Measurements from ENCODE around the gene NCEH1. TPM values are rescaled to one million over a fixed set of nuclear protein-coding genes. Genes with fewer than 3 reads are reported as not detected.
"Not testable (repeated sequence)": the region's sequence is repeated elsewhere in the genome, so short reads cannot be mapped to it uniquely, and the experiment has no call there.

NCEH1 gene
- total RNA-seq, 2 experiments from 2014 or later: 4.9 to 6.3 TPM

DNA sequence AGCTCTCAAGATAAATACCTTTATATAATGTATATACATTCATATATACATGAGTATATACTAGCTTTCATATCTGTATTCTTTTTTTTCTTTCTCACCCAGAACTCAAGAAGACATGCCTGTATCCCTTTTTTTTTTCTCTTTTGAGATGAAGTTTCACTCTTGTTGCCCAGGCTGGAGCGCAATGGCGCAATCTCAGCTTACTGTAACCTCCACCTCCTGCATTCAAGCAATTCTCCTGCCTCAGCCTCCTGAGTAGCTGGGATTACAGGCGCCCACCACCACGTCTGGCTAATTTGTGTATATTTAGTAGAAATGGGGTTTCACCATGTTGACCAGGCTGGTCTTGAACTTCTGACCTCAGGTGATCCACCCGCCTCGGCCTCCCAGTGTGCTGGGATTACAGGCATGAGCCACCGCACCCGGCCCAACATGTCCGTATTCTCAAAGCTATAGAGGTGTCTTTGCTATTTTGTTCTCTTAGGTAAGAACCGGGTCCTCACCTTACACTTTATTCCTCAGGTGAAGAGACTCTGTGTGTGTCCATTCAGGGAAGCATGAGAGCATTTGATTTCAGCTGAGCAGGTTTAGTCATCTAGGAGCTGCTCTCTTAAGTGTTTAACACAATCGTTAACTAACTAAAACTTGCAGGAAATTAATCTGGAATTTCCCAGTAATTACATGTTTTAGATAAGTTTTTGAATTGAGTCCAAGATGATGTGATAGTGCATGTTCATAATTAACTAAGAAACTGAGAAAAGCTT is 115.8 kb downstream of the NCEH1 start:
- intact Hi-C loops (cut with DNase I, micrococcal nuclease): loop anchor here (5.0 kb wide), 3 partner anchors 43 to 157 kb away; partner anchors contain the start of gene ECT2 (in 1 of the 2)
- peak overlapping the region; percentile 75 for H3K27ac Mint-ChIP-seq
- ChIA-PET POLR2A (interaction anchor here (0.6 to 1.3 kb wide), 5 partner anchors 33 to 488 kb away, joined by 3 to 4 read pairs (median 3); partner anchors contain the start of gene TNFSF10), CTCF (interaction anchor here (0.6 to 4.5 kb wide), 50 partner anchors 10 to 1226 kb away, joined by 3 to 52 read pairs (median 6); partner anchors contain the start of gene TNFSF10)
- DNase-seq, ATAC-seq, H3K27me3 Mint-ChIP-seq: not testable (repeated sequence)
- peaks cover 11% of the 10 kb centered on the region for H3K9me3 Mint-ChIP-seq (ENCODE audit: low read depth)
- H3K4me1 Mint-ChIP-seq: peaks cover 60% of the 10 kb centered on the region
- peak overlapping the region; percentile 66 for H3K4me3 Mint-ChIP-seq
- peaks cover 16% of the 10 kb centered on the region for H3K36me3 Mint-ChIP-seq (ENCODE audit: low read depth)

DNA sequence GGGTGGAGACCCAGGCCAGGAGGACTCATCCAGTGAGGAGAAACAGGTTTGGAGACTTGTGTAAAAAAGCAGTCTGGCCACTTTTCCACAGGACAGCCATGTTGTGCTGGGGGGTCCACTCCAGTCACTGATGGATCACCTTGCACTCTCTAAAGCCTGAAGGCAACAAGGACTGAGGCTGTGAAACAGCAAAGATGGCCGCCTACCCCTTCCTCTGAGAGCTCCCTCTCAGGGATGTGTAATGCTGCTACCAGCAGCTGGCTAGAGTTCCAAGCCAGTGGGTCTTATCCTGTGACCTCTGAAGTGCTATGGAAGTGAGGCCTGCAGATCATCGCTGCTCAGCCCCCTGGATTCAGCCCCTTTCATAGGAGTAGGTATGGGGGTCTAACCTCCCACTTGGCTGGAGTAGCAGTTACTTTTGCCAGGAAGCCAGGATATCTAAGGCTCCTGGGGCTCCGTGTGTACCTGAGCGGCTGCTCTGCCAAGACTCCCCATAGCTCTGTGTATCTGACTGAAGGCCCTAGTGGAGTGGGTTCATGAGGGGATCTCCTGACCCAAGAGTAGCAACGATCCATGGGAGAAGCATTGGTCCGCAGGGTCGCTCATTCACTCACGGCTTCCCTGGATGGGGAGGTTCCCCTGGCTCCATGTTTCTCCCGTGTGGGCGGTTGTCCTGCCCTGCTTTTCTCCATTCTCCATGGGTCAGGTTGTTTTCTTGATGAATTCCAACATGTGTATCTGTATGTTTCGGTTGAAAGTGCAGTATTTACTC is 117.8 kb downstream of the NCEH1 start:
- Mint-ChIP-seq H3K4me3 (peak overlapping the region; percentile 34), H3K36me3 (ENCODE audit: low read depth) (peaks cover 22% of the 10 kb centered on the region)

DNA sequence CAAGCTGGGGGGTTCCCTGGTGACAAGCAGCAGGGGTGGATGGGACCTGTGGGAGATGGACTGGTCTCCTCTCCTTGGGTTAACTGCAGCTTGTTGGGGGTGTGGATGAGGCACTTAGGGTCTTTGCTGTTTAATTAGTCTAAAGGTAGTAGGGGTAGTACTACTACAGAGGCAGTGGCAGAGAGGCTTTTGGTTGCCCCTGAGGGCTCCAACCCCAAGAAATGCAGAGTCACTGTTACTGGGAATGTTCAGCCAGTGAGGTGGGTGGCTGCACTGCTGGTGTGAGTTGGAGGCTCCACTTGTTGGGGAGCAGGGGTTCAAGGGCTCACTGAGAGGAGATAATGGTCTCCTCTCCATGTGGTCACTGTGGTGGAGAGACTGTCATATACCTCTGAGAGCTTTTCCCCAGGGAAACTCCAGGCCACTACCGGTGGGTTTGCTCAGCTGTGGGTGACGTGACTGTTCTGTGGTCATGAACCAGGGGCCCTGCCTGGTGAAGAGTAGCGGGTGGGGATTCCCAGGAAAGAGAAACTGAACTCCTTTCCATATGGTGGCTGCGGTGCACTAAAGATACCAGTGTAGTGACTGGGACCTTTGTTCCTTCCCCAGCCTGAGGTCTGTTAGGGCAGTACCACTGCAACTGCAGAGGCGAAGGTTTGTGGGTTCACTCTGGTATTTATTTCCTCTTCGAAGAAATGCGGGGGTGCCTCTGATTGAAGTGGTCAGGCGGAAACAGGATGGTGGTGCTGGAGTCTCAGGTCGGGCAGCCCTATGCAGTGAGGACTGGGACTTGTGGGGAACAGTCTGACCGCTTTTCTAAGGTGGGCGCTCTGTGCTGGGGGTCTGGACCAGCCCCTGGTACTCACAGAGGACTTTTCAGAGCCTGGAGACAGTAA is 118.7 kb downstream of the NCEH1 start:
- intact Hi-C loops (cut with DNase I, micrococcal nuclease): loop anchor here (1.0 to 5.0 kb wide), 12 partner anchors 10 to 485 kb away; partner anchors contain the start of gene ECT2 (in 1 of the 2)
- Mint-ChIP-seq H3K27ac (peak overlapping the region; percentile 84), H3K9me3 (ENCODE audit: low read depth) (peaks cover 16% of the 10 kb centered on the region), H3K4me1 (peaks cover 66% of the 10 kb centered on the region), H3K4me3 (peak overlapping the region; percentile 34), H3K27me3 (peaks cover 6% of the 10 kb centered on the region), H3K36me3 (ENCODE audit: low read depth) (peaks cover 22% of the 10 kb centered on the region)
- POLR2A ChIA-PET: interaction anchor here (0.6 to 1.0 kb wide), 6 partner anchors 11 to 88 kb away, joined by 3 to 6 read pairs (median 3); partner anchors contain the start of gene TNFSF10
- CTCF ChIA-PET: interaction anchor here (0.8 to 2.1 kb wide), 6 partner anchors 8 to 104 kb away, joined by 3 to 7 read pairs (median 4); no protein-coding TSS in a partner anchor
- DNase-seq (peak; percentile 93), ATAC-seq (peak; percentile 86)

More for the DNA sequence above, 117.8 kb downstream of the NCEH1 start:
- peaks cover 60% of the 10 kb centered on the region for H3K4me1 Mint-ChIP-seq
- peaks cover 6% of the 10 kb centered on the region for H3K27me3 Mint-ChIP-seq
- CTCF ChIA-PET: interaction anchor here (0.8 to 3.9 kb wide), 8 partner anchors 13 to 105 kb away, joined by 3 to 26 read pairs (median 9); partner anchors contain the start of gene TNFSF10
- peak overlapping the region; percentile 84 for H3K27ac Mint-ChIP-seq
- peak; percentile 58 for DNase-seq
- intact Hi-C loops (cut with DNase I, micrococcal nuclease): loop anchor here (1.0 to 5.0 kb wide), 12 partner anchors 11 to 486 kb away; partner anchors contain the start of gene ECT2 (in 1 of the 2)
- H3K9me3 Mint-ChIP-seq (ENCODE audit: low read depth): peaks cover 16% of the 10 kb centered on the region
- POLR2A ChIA-PET: interaction anchor here (0.5 to 0.7 kb wide), 2 partner anchors 31 to 1245 kb away, joined by 3 read pairs; no protein-coding TSS in a partner anchor
- peak; percentile 20 for ATAC-seq

DNA sequence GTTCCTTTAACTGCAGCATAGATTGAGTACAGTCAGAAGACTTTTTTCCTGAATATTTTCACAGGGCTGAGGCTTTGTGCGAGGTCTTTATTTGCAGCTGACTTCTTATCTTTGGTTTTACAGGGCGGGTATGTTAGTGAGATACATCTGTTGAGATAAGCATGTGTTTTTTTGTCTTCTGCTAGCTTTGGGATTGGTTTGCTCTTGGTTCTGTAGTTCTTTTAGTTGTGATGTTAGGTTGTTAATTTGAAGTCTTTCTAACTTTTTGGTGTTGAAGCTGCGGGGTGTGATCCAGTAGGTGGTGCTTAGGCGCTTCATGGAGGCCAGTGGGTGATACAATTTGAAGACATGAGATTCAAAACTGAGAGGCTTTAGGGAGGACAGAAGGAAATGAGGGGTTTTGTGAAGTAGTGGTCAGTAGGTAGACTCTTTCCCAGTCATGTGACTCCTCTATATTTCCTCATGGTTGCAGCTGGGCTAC is 119.7 kb downstream of the NCEH1 start:
- no peak for DNase-seq
- Mint-ChIP-seq H3K36me3 (ENCODE audit: low read depth) (peaks cover 22% of the 10 kb centered on the region), H3K4me1 (peaks cover 73% of the 10 kb centered on the region), H3K27ac (peak overlapping the region; percentile 84), H3K27me3 (peaks cover 6% of the 10 kb centered on the region), H3K4me3 (no peak overlapping the region), H3K9me3 (ENCODE audit: low read depth) (peaks cover 16% of the 10 kb centered on the region)
- no peak for ATAC-seq
- CTCF ChIA-PET: interaction anchor here (0.8 to 2.1 kb wide), 2 partner anchors 34 to 123 kb away, joined by 3 to 7 read pairs; no protein-coding TSS in a partner anchor
- intact Hi-C loops (cut with DNase I, micrococcal nuclease): loop anchor here (5.0 kb wide), 3 partner anchors 39 to 161 kb away; partner anchors contain the start of gene ECT2 (in 1 of the 2)
- POLR2A ChIA-PET: interaction anchor here (0.6 to 0.9 kb wide), 2 partner anchors 21 to 61 kb away, joined by 3 to 6 read pairs; no protein-coding TSS in a partner anchor

DNA sequence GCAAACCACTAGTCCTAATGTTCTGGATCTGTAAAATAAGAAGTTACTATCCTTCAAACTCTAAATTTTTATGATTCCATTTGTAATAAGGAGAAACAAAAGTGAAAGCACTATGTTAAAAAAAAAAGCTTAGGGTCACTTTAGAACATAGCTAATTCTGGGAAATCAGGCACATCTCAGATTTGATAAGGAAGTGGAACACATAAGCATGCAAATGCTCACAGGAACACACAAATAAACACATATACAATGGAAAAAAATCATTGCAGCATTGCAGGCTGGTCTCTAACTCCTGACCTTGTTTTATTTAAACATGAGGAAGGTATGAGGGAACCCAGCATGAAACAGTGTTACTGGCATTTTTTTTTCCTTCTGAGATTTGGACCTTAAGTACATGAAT is 124.4 kb downstream of the NCEH1 start:
- peaks cover 21% of the 10 kb centered on the region for H3K9me3 Mint-ChIP-seq (ENCODE audit: low read depth)
- H3K36me3 Mint-ChIP-seq (ENCODE audit: low read depth): peaks cover 18% of the 10 kb centered on the region
- peaks cover 6% of the 10 kb centered on the region for H3K27me3 Mint-ChIP-seq
- ChIA-PET CTCF (interaction anchor here (0.6 kb wide), 1 partner anchor 27 kb away, joined by 3 read pairs; no protein-coding TSS in a partner anchor), POLR2A (interaction anchor here (0.6 kb wide), 2 partner anchors 56 to 57 kb away, joined by 3 read pairs; no protein-coding TSS in a partner anchor)
- H3K27ac Mint-ChIP-seq: no peak overlapping the region
- H3K4me3 Mint-ChIP-seq: no peak overlapping the region
- H3K4me1 Mint-ChIP-seq: peaks cover 71% of the 10 kb centered on the region
- intact Hi-C loops (cut with DNase I, micrococcal nuclease): no loop called here
- ATAC-seq: peak; percentile 16
- no peak for DNase-seq

DNA sequence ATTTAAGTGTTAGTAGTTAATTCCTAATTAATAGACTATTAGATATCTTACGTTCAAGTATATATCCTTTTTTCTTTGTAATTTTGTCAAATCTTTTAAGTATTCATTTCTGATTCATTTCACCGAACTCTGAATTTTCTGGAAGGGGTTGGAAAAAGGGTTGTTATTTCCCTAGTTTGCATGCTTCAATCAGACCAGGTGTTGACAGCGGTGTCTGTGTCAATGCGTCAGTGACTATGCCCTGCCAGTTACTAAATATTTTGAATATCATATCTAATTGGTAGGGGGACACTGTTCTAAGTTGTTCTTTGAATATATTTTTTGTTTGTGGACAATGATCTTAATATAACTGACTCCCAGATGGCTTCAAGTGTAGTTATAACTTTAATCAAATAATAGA is 124.9 kb downstream of the NCEH1 start:
- peaks cover 15% of the 10 kb centered on the region for H3K36me3 Mint-ChIP-seq (ENCODE audit: low read depth)
- H3K4me3 Mint-ChIP-seq: no peak overlapping the region
- CTCF ChIA-PET: interaction anchor here (0.6 kb wide), 1 partner anchor 26 kb away, joined by 3 read pairs; no protein-coding TSS in a partner anchor
- H3K9me3 Mint-ChIP-seq (ENCODE audit: low read depth): peaks cover 18% of the 10 kb centered on the region
- POLR2A ChIA-PET: no interaction called here
- DNase-seq (no peak), ATAC-seq (no peak)
- no peak overlapping the region for H3K27ac Mint-ChIP-seq
- H3K27me3 Mint-ChIP-seq: peaks cover 3% of the 10 kb centered on the region
- peaks cover 71% of the 10 kb centered on the region for H3K4me1 Mint-ChIP-seq
- intact Hi-C loops (cut with DNase I, micrococcal nuclease): no loop called here

DNA sequence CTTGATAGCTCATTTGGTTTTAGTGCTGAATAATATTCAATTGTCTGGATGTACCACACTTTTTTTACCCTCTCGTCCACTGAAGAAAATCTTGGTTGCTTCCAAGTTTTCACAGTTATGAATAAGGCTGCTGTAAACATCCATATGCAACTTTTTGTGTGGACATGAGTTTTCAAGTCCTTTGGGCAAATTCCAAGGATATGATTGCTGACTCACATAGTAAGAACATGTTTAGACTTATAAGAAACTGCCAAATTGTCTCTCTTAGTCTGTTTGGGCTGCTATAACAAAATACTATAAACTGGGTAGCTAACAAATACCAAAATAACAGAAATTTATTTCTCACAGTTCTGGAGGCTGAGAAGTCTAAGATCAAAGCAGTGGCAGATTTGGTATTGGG is 128.2 kb downstream of the NCEH1 start:
- Mint-ChIP-seq H3K27me3 (no peaks in the 10 kb centered on the region), H3K27ac (no peak overlapping the region), H3K36me3 (ENCODE audit: low read depth) (no peaks in the 10 kb centered on the region), H3K4me3 (no peak overlapping the region), H3K4me1 (peaks cover 93% of the 10 kb centered on the region), H3K9me3 (ENCODE audit: low read depth) (peaks cover 5% of the 10 kb centered on the region)
- no peak for DNase-seq
- ChIA-PET POLR2A (no interaction called here), CTCF (interaction anchor here (2.6 to 3.6 kb wide), 2 partner anchors 13 to 21 kb away, joined by 13 to 16 read pairs; no protein-coding TSS in a partner anchor)
- intact Hi-C loops (cut with DNase I, micrococcal nuclease): loop anchor here (1.0 kb wide), 1 partner anchor 10 kb away; no protein-coding TSS in a partner anchor
- no peak for ATAC-seq

DNA sequence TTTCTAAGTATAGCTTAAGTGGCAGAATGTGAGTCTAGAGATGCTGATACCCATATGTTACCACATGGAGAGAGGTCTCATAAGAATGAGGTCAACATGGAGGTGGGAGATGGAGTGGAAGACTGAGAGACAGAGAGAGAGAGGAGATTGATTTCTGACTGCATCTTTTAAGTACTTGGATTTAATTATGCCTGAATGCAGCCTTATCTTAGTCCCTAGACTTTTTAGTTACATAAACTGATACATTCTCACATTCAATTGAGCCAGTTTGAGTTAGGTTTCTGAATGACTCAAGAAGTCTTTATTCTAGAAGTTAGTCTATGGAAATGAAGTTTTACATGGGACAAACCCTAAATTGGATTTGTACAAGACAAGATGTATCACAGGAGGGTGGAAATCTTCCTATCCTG is 129.1 kb downstream of the NCEH1 start:
- H3K27me3 Mint-ChIP-seq: no peaks in the 10 kb centered on the region
- peak overlapping the region; percentile 36 for H3K4me3 Mint-ChIP-seq
- ChIA-PET POLR2A (no interaction called here), CTCF (interaction anchor here (2.6 to 3.6 kb wide), 2 partner anchors 14 to 20 kb away, joined by 13 to 16 read pairs; no protein-coding TSS in a partner anchor)
- intact Hi-C loops (cut with DNase I, micrococcal nuclease): loop anchor here (1.0 kb wide), 2 partner anchors 11 to 58 kb away; partner anchors contain the start of gene TNFSF10 (in 1 of the 2)
- H3K36me3 Mint-ChIP-seq (ENCODE audit: low read depth): no peaks in the 10 kb centered on the region
- no peak for DNase-seq
- H3K4me1 Mint-ChIP-seq: peaks cover 92% of the 10 kb centered on the region
- H3K9me3 Mint-ChIP-seq (ENCODE audit: low read depth): peaks cover 5% of the 10 kb centered on the region
- H3K27ac Mint-ChIP-seq: peak overlapping the region; percentile 85
- peak; percentile 77 for ATAC-seq

DNA sequence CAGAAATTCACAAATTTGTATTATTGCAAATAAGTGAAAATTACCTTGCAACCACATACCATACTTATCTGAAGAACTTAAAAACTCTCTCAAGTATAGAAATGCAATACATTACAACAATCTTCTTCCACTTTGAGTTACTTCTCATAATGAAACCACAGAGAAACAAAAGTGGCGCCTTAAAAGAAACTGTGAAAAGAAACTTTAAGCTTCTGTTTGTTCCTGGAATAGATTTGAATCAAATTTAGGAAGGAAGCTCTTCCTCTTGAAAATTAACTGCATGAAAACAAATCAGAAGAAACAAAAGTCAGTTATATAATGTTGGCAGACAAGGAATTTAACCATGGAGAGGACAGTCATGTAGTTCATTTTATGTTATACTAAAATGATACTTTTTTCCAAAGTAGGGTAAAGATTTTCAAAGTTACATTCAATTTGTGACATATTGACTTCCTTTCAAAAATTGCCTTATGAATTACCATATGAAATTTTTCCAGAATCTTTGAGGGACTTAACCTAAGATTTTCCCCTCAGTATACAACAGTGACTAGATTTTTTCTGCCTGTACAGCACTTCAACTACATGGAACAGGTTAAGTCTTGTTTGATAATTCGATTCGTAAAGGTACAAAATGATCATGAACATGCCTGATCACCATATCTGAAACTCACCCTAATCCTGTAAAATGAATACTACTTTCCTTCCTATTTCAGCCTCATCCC is 130.0 kb downstream of the NCEH1 start:
- Mint-ChIP-seq H3K36me3 (ENCODE audit: low read depth) (no peaks in the 10 kb centered on the region), H3K4me3 (peak overlapping the region; percentile 20), H3K9me3 (ENCODE audit: low read depth) (peaks cover 5% of the 10 kb centered on the region), H3K4me1 (peaks cover 82% of the 10 kb centered on the region), H3K27me3 (no peaks in the 10 kb centered on the region), H3K27ac (peak overlapping the region; percentile 85)
- CTCF ChIA-PET: interaction anchor here (0.9 to 2.6 kb wide), 7 partner anchors 9 to 66 kb away, joined by 3 to 17 read pairs (median 4); no protein-coding TSS in a partner anchor
- POLR2A ChIA-PET: interaction anchor here (0.9 to 1.0 kb wide), 2 partner anchors 11 to 19 kb away, joined by 4 read pairs; no protein-coding TSS in a partner anchor
- ATAC-seq: peak; percentile 62
- intact Hi-C loops (cut with DNase I, micrococcal nuclease): loop anchor here (1.0 kb wide), 4 partner anchors 18 to 61 kb away; partner anchors contain the start of gene TNFSF10 (in 1 of the 2)
- no peak for DNase-seq
